A549 treated with AZD9567 at 1 μM for 4 hours (cell line): ENCODE results near the gene LRRC32. TPM values are rescaled to one million over a fixed set of nuclear protein-coding genes. Genes with fewer than 3 reads are reported as not detected.

Experiments used
- total RNA-seq: library from RNA; stranded (reverse); fragments of 200-300 nt; extraction: Qiagen RNA extraction; gene quantifications from 5 replicates; pipeline ENCODE4 v1.2.3, GENCODE V29; 2022; ENCODE audit not compliant: insufficient read depth

Gene LRRC32
- total RNA-seq: 0.13 to 0.33 TPM (median 0.19 TPM) in 4 of 5 replicates, not detected in the other

GRCh38 chr11:76670485-76671236 lies at the start of gene LRRC32:
Gene LRRC32, minus strand, starts transcription at chr11:76670747. Its CDS starts 4,793 bp downstream, at chr11:76665954.

Other genes starting within 250 kb of the LRRC32 start
- gene EMSY, start 225.7 kb downstream of the LRRC32 start, total RNA-seq: 9.7 to 13.7 TPM (median 12.8 TPM) in 5 replicates
- 128 to 148 TPM (median 140 TPM) in 5 replicates for gene TSKU, start 112.6 kb upstream of the LRRC32 start, total RNA-seq
- 16.4 to 19.4 TPM (median 18.7 TPM) in 5 replicates for gene ACER3, start 190.2 kb upstream of the LRRC32 start, total RNA-seq